Vagina (tissue), 2 donors: ENCODE measurements around the gene LENG1.

Source experiments
- CTCF ChIP-seq, 3 experiments: fragments of 450-650 bp in 2 of 3; fragments of 200-600 bp in 1 of 3; sonication (generic) in 1 of 3; IDR thresholded peaks; one replicate each; pipeline ENCODE4 v1.5.1; 2017 to 2019; ENCODE audit warnings: antibody characterized with exemption in 3 of 3, mild to moderate bottlenecking in 2 of 3, moderate library complexity in 2 of 3
- POLR2A ChIP-seq, 2 donors: fragments of 450-650 bp; IDR thresholded peaks; one replicate each; pipeline ENCODE4 v1.6.1; 2017; ENCODE audit warnings: antibody characterized with exemption in 2 of 2, mild to moderate bottlenecking in 2 of 2, moderate library complexity in 2 of 2
- POLR2AphosphoS5 ChIP-seq, 2 donors: sonication (generic); formaldehyde crosslinking; IDR thresholded peaks; one replicate each; pipeline ENCODE4 v1.9.0; 2017; ENCODE audit warnings: antibody characterized with exemption in 2 of 2, mild to moderate bottlenecking in 2 of 2, low read depth in 1 of 2; ENCODE audit not compliant: insufficient read depth in 1 of 2

- TF ChIP-seq CTCF (IDR thresholded peaks at IDR 0.05), result no peak
- TF ChIP-seq POLR2AphosphoS5 (IDR thresholded peaks at IDR 0.05; ENCODE audit: insufficient read depth in 1 of 2, low read depth in 1 of 2), result no peak
- no peak for TF ChIP-seq POLR2A (IDR thresholded peaks at IDR 0.05)
Measured at GRCh38 chr19:54173359-54173699, 13.8 kb upstream of the LENG1 start.
